Sigmoid colon (tissue), 4 donors: ENCODE data around the gene IGSF10.

ENCODE experiments used
- EP300 ChIP-seq, 4 donors: sonication (generic); formaldehyde crosslinking; IDR thresholded peaks; one replicate each; pipeline ENCODE4 v1.6.1; 2017; ENCODE audit warnings: antibody characterized with exemption in 4 of 4
- POLR2A ChIP-seq, 2 donors: fragments of 450-650 bp; IDR thresholded peaks; one replicate each; pipeline ENCODE4 v1.6.1; 2016; ENCODE audit warnings: antibody characterized with exemption in 2 of 2, mild to moderate bottlenecking in 2 of 2, moderate library complexity in 2 of 2
- POLR2AphosphoS5 ChIP-seq, 4 donors: sonication (generic); formaldehyde crosslinking; IDR thresholded peaks; one replicate each; pipeline ENCODE4 v1.6.1; 2017; ENCODE audit warnings: antibody characterized with exemption in 4 of 4
- TF ChIP-seq, protein P1 (sequence below), 4 experiments: fragments of 450-650 bp in 3 of 4; fragments of 200-600 bp in 1 of 4; IDR thresholded peaks; one replicate each; pipeline ENCODE4 v1.5.1; 2016 to 2019; ENCODE audit warnings: antibody characterized with exemption in 4 of 4, mild to moderate bottlenecking in 3 of 4, moderate library complexity in 2 of 4

DNA sequence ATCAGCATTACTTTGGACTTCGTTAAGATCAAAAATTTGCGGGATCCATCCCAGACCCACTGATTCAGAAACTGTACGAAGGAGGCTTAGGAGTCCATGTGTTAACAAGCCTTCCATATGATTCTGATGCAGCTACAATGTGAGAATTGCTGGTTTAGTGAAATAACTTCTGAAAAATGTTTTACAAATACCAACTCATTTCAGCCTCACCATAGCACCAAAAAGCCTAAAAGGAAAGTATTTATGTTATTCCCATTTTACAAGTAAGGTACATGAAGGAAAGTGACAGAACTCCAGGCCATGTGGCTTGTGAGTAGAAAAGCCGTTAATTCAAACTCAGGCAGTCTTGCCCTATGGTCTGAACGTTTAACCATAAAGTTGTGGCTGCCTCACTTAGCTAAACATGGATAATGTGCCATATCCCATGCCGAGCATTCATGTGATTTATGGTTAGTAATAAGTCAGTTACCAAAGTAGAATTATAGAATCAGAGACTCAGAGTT is 1.5 kb upstream of the IGSF10 start:
- no peak for TF ChIP-seq EP300 (IDR thresholded peaks at IDR 0.05)
- TF ChIP-seq, protein P1, sequence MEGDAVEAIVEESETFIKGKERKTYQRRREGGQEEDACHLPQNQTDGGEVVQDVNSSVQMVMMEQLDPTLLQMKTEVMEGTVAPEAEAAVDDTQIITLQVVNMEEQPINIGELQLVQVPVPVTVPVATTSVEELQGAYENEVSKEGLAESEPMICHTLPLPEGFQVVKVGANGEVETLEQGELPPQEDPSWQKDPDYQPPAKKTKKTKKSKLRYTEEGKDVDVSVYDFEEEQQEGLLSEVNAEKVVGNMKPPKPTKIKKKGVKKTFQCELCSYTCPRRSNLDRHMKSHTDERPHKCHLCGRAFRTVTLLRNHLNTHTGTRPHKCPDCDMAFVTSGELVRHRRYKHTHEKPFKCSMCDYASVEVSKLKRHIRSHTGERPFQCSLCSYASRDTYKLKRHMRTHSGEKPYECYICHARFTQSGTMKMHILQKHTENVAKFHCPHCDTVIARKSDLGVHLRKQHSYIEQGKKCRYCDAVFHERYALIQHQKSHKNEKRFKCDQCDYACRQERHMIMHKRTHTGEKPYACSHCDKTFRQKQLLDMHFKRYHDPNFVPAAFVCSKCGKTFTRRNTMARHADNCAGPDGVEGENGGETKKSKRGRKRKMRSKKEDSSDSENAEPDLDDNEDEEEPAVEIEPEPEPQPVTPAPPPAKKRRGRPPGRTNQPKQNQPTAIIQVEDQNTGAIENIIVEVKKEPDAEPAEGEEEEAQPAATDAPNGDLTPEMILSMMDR (IDR thresholded peaks at IDR 0.05): no peak
- TF ChIP-seq POLR2AphosphoS5 (IDR thresholded peaks at IDR 0.05): no peak
- TF ChIP-seq POLR2A (IDR thresholded peaks at IDR 0.05): no peak
